Lung (tissue), 12 donors: Measurements from ENCODE around the gene TRIOBP. TPM values are rescaled to one million over a fixed set of nuclear protein-coding genes. Genes with fewer than 3 reads are reported as not detected.

Experiments
- ATAC-seq: fragments of 200-7000 bp; cut with Tn5 transposase; one replicate; pipeline ENCODE4 v1.9.1; 2020; ENCODE audit warnings: moderate number of reproducible peaks; ENCODE audit not compliant: insufficient read depth, low FRiP score
- DNase-seq, 3 donors: peaks; one replicate each; pipeline ENCODE4 v3.0.0-alpha.2; 2013 to 2017
- H3K27ac ChIP-seq, 2 donors: one replicate each; pipeline ENCODE4 v1.5.1; 2013; ENCODE audit warnings: mild to moderate bottlenecking in 2 of 2, moderate library complexity in 2 of 2, control low read depth in 1 of 2, inconsistent platforms in 1 of 2, low read depth in 1 of 2, low read length in 1 of 2
- H3K27me3 ChIP-seq, 3 donors: one replicate each; pipeline ENCODE4 v1.5.1; 2013; ENCODE audit warnings: low read length in 2 of 3; ENCODE audit not compliant: control insufficient read depth in 3 of 3, insufficient read depth in 3 of 3
- H3K36me3 ChIP-seq, 4 donors: one replicate each; pipeline ENCODE4 v1.5.1; 2013; ENCODE audit warnings: low read length in 4 of 4, mild to moderate bottlenecking in 1 of 4, moderate library complexity in 1 of 4; ENCODE audit not compliant: control insufficient read depth in 4 of 4, insufficient read depth in 4 of 4
- H3K4me1 ChIP-seq, 5 donors: one replicate each; pipeline ENCODE4 v1.5.1; 2013; ENCODE audit warnings: low read length in 5 of 5, mild to moderate bottlenecking in 2 of 5, moderate library complexity in 1 of 5; ENCODE audit not compliant: control insufficient read depth in 5 of 5, insufficient read depth in 5 of 5
- H3K4me3 ChIP-seq: one replicate; pipeline ENCODE4 v1.5.1; 2013; ENCODE audit warnings: mild to moderate bottlenecking, control low read depth, moderate library complexity
- H3K9ac ChIP-seq, 2 donors: one replicate each; pipeline ENCODE4 v1.5.1; 2013; ENCODE audit warnings: low read length in 2 of 2, control low read depth in 1 of 2; ENCODE audit not compliant: insufficient read depth in 1 of 2
- H3K9me3 ChIP-seq, 4 donors: one replicate each; pipeline ENCODE4 v1.5.1; 2013; ENCODE audit warnings: low read length in 3 of 4, mild to moderate bottlenecking in 1 of 4, moderate library complexity in 1 of 4; ENCODE audit not compliant: control insufficient read depth in 4 of 4, insufficient read depth in 3 of 4
- CTCF ChIP-seq: IDR thresholded peaks from 2 replicates; pipeline ENCODE4 v1.5.1; 2012; ENCODE audit warnings: mild to moderate bottlenecking; ENCODE audit errors: control extremely low read depth, extremely low read depth
- WGBS, 2 donors: extraction: QIAGEN DNeasy Blood & Tissue Kit; methylation state at CpG; one replicate each; pipeline ENCODE4 v1.1.7; 2013; 5-methylcytosine and 5-hydroxymethylcytosine counted together
- polyA plus RNA-seq, 2 donors: library from polyadenylated mRNA; stranded (reverse); fragments of 200-250 nt; gene quantifications; one replicate each; pipeline ENCODE4 v1.2.1, GENCODE V29; 2013
- total RNA-seq, 2 donors: library from RNA; depleted of rRNA in 1 of 2; stranded (reverse); fragments of >200 nt in 1 of 2; gene quantifications; one replicate each; pipeline ENCODE4 v1.2.1, GENCODE V29; 2014 to 2021
- donor health status: control.
- donor health status: control.
- donor health status: Bipolar disorder and iron deficiency.
- donor health status: healthy.
- donor health status: DM: yes; HTN: yes; CAD: no.

Gene TRIOBP
- total and polyA plus RNA-seq, 4 donors, result 37.1 to 105 (median 85.0) TPM

- DNase-seq, result peak; percentile 97 to 99 (median 98)
- H3K9ac ChIP-seq, result peak within 1 kb of the TSS; percentile 43 to 89
- ATAC-seq, result peak; percentile 90
- H3K36me3 ChIP-seq, result peaks cover 0 to 5% (median 0%) of the 10 kb centered on the region in 4 donors
- H3K27me3 ChIP-seq, result no peaks in the 10 kb centered on the region
- WGBS, 2 donors, result 0 to 1% methylated on average over 66 to 73 of the region's 73 CpGs
- peak within 1 kb of the TSS; percentile 74 to 90 for H3K27ac ChIP-seq
- H3K4me1 ChIP-seq, result peaks cover 0 to 32% (median 13%) of the 10 kb centered on the region in 5 donors
- TF ChIP-seq CTCF, result no peak
- H3K9me3 ChIP-seq, result no peaks in the 10 kb centered on the region
- H3K4me3 ChIP-seq, result peak within 1 kb of the TSS; percentile 39
Measured at GRCh38 chr22:37807410-37808293, 110.8 kb downstream of the TRIOBP start, which contains the start of gene GCAT. TSS of gene GCAT (plus strand) at chr22:37807934. CDS start at chr22:37807968, 34 bp downstream.

GRCh38 chr22:37808294-37808657 lies 111.4 kb downstream of the TRIOBP start:
- Histone ChIP-seq H3K36me3 (peaks cover 0 to 5% (median 0%) of the 10 kb centered on the region in 4 donors), H3K9me3 (no peaks in the 10 kb centered on the region), H3K4me3 (peak overlapping the region; percentile 6), H3K27ac (peak overlapping the region; percentile 21 to 71), H3K27me3 (no peaks in the 10 kb centered on the region), H3K4me1 (peaks cover 0 to 26% (median 10%) of the 10 kb centered on the region in 5 donors), H3K9ac (peak overlapping the region; percentile 16 to 67)
- no peak for ATAC-seq
- DNase-seq, result no peak
- TF ChIP-seq CTCF, result no peak
- WGBS, 2 donors, result 8 to 9% methylated on average over 8 of the region's 8 CpGs

- no peaks in the 10 kb centered on the region for H3K9me3 ChIP-seq
- no peak overlapping the region for H3K4me3 ChIP-seq
- H3K4me1 ChIP-seq, result peaks cover 0 to 14% (median 10%) of the 10 kb centered on the region in 5 donors
- no peak overlapping the region for H3K9ac ChIP-seq
- H3K36me3 ChIP-seq, result peaks cover 0 to 9% (median 0%) of the 10 kb centered on the region in 4 donors
- ATAC-seq (no peak), DNase-seq (no peak)
- no peaks in the 10 kb centered on the region for H3K27me3 ChIP-seq
- TF ChIP-seq CTCF, result no peak
- 93 to 96% methylated on average over 5 of the region's 5 CpGs for WGBS, 2 donors
- H3K27ac ChIP-seq, result no peak overlapping the region
Measured at GRCh38 chr22:37809672-37810333, 113.0 kb downstream of the TRIOBP start.
